Natural killer cell (primary cell): ENCODE data around the gene SOWAHA. TPM values are rescaled to one million over a fixed set of nuclear protein-coding genes. Genes with fewer than 3 reads are reported as not detected.

ENCODE experiments used
- ATAC-seq, 3 donors: fragments of 150-1000 bp in 2 of 3; fragments of 200-7000 bp in 1 of 3; cut with Tn5 transposase; 1 replicate in 1 of 3; 2 replicates in 2 of 3; pipeline ENCODE4 v1.10.0; 2021; ENCODE audit warnings: mild to moderate bottlenecking in 2 of 3, moderate library complexity in 2 of 3
- DNase-seq, 2 donors: peaks; one replicate each; pipeline versions ENCODE4 v3.0.0 to v3.0.0-alpha.2; 2013 to 2021; ENCODE audit warnings: mixed read lengths in 1 of 2
- H3K27ac ChIP-seq: one replicate; pipeline ENCODE4 v1.5.1; 2013; ENCODE audit warnings: mild to moderate bottlenecking, low read length
- H3K27me3 ChIP-seq: one replicate; pipeline ENCODE4 v1.6.1; 2013; ENCODE audit warnings: low read length; ENCODE audit not compliant: control insufficient read depth, insufficient read depth
- H3K36me3 ChIP-seq: one replicate; pipeline ENCODE4 v1.6.1; 2013; ENCODE audit warnings: low read length; ENCODE audit not compliant: control insufficient read depth, insufficient read depth
- H3K4me1 ChIP-seq: one replicate; pipeline ENCODE4 v1.6.1; 2013; ENCODE audit warnings: low read length; ENCODE audit not compliant: control insufficient read depth, insufficient read depth
- H3K4me3 ChIP-seq: one replicate; pipeline ENCODE4 v1.5.1; 2013; ENCODE audit warnings: low read length
- H3K9me3 ChIP-seq: one replicate; pipeline ENCODE4 v1.6.1; 2013; ENCODE audit warnings: low read length; ENCODE audit not compliant: control insufficient read depth, insufficient read depth
- H3K27ac Mint-ChIP-seq, 2 donors: one replicate each; pipeline ENCODE4 v1.8.0; 2022; ENCODE audit warnings: mild to moderate bottlenecking in 2 of 2, mixed read lengths in 2 of 2, moderate library complexity in 1 of 2
- H3K27me3 Mint-ChIP-seq, 2 donors: one replicate each; pipeline ENCODE4 v1.8.0; 2022; ENCODE audit warnings: low read depth in 2 of 2, mixed read lengths in 2 of 2
- H3K36me3 Mint-ChIP-seq: one replicate; pipeline ENCODE4 v1.8.0; 2022; ENCODE audit warnings: mixed read lengths
- H3K4me1 Mint-ChIP-seq, 2 donors: one replicate each; pipeline ENCODE4 v1.8.0; 2022; ENCODE audit warnings: mixed read lengths in 2 of 2
- H3K4me3 Mint-ChIP-seq: one replicate; pipeline ENCODE4 v1.8.0; 2022; ENCODE audit warnings: mild to moderate bottlenecking, moderate library complexity, mixed read lengths
- H3K9me3 Mint-ChIP-seq, 2 donors: one replicate each; pipeline ENCODE4 v1.8.0; 2022; ENCODE audit warnings: mixed read lengths in 2 of 2
- CTCF ChIP-seq: fragments of 200-600 bp; IDR thresholded peaks from one replicate; pipeline ENCODE4 v1.8.0; 2022; ENCODE audit warnings: antibody characterized with exemption
- WGBS: methylation state at CpG from one replicate; pipeline ENCODE4 v1.1.7; 2013; ENCODE audit warnings: missing lambda C conversion rate; ENCODE audit not compliant: insufficient coverage; 5-methylcytosine and 5-hydroxymethylcytosine counted together
- intact Hi-C: fragments of 100-400 bp; cut with micrococcal nuclease; formaldehyde crosslinking; loops from one replicate; pipeline ENCODE4 v1.14.2; 2022
- total RNA-seq, 4 donors: library from RNA; stranded (reverse); fragments of 120-200 nt in 1 of 4; gene quantifications; one replicate each; pipeline versions ENCODE4 v1.2.3 to v1.2.4, GENCODE V29; 2013 to 2022

SOWAHA gene
- total RNA-seq, 3 donors from 2014 or later (not counting 1 experiment from before 2014, with no cell fraction given): not detected

- Histone ChIP-seq H3K9me3 (no peaks in the 10 kb centered on the region), H3K4me3 (no peak overlapping the region), H3K27me3 (peaks cover 16% of the 10 kb centered on the region), H3K36me3 (no peaks in the 10 kb centered on the region), H3K27ac (no peak overlapping the region), H3K4me1 (peaks cover 3% of the 10 kb centered on the region)
- H3K4me3 Mint-ChIP-seq: no peak overlapping the region
- TF ChIP-seq CTCF: no peak
- no peak for DNase-seq
- intact Hi-C loops: no loop called here
- peaks cover 6 to 8% of the 10 kb centered on the region in 2 donors for H3K4me1 Mint-ChIP-seq
- H3K27me3 Mint-ChIP-seq: peaks cover 45 to 63% of the 10 kb centered on the region in 2 donors
- H3K27ac Mint-ChIP-seq: no peak overlapping the region
- WGBS: 91% methylated on average over 5 of the region's 5 CpGs
- no peak for ATAC-seq
- H3K9me3 Mint-ChIP-seq: no peaks in the 10 kb centered on the region
- H3K36me3 Mint-ChIP-seq: no peaks in the 10 kb centered on the region
Observed at GRCh38 chr5:132810605-132811004, 2.5 kb upstream of the SOWAHA start.

GRCh38 chr5:132812123-132812765 lies 858 bp upstream of the SOWAHA start:
- H3K4me3 ChIP-seq: no peak overlapping the region
- Mint-ChIP-seq H3K27me3 (peaks cover 49 to 69% of the 10 kb centered on the region in 2 donors), H3K4me3 (peak overlapping the region; percentile 70), H3K36me3 (no peaks in the 10 kb centered on the region), H3K9me3 (no peaks in the 10 kb centered on the region), H3K4me1 (peaks cover 6 to 8% of the 10 kb centered on the region in 2 donors), H3K27ac (no peak overlapping the region)
- H3K36me3 ChIP-seq: no peaks in the 10 kb centered on the region
- no peak overlapping the region for H3K27ac ChIP-seq
- no peak for DNase-seq
- H3K9me3 ChIP-seq: no peaks in the 10 kb centered on the region
- WGBS: 51% methylated on average over 14 of the region's 18 CpGs
- no peak for TF ChIP-seq CTCF
- H3K4me1 ChIP-seq: peaks cover 3% of the 10 kb centered on the region
- intact Hi-C loops: no loop called here
- peaks cover 16% of the 10 kb centered on the region for H3K27me3 ChIP-seq
- no peak for ATAC-seq

GRCh38 chr5:132813599-132814502 lies 749 bp downstream of the SOWAHA start:
- no peak overlapping the region for H3K4me3 ChIP-seq
- H3K36me3 ChIP-seq: no peaks in the 10 kb centered on the region
- peaks cover 18% of the 10 kb centered on the region for H3K27me3 ChIP-seq
- intact Hi-C loops: no loop called here
- no peaks in the 10 kb centered on the region for H3K36me3 Mint-ChIP-seq
- H3K4me1 ChIP-seq: peaks cover 3% of the 10 kb centered on the region
- peaks cover 51 to 75% of the 10 kb centered on the region in 2 donors for H3K27me3 Mint-ChIP-seq
- TF ChIP-seq CTCF: no peak
- WGBS: 11% methylated on average over 110 of the region's 110 CpGs
- peaks cover 6 to 8% of the 10 kb centered on the region in 2 donors for H3K4me1 Mint-ChIP-seq
- H3K27ac ChIP-seq: no peak overlapping the region
- H3K9me3 Mint-ChIP-seq: no peaks in the 10 kb centered on the region
- DNase-seq (peak in 1 of 2 donors; percentile 66), ATAC-seq (peak; percentile 44 to 61 (median 53))
- no peaks in the 10 kb centered on the region for H3K9me3 ChIP-seq
- no peak overlapping the region for H3K4me3 Mint-ChIP-seq
- H3K27ac Mint-ChIP-seq: no peak overlapping the region
